NCI-H226 (cell line): ENCODE measurements around the gene CFAP53.
A peak's percentile ranks its signal among the peaks of the same experiment; 100 is the strongest.
"Not testable (repeated sequence)": the region's sequence is repeated elsewhere in the genome, so short reads cannot be mapped to it uniquely, and the experiment has no call there.

Source experiments
- DNase-seq: peaks from one replicate; pipeline ENCODE4 v3.0.0-alpha.2; 2015

The CFAP53 gene, protein sequence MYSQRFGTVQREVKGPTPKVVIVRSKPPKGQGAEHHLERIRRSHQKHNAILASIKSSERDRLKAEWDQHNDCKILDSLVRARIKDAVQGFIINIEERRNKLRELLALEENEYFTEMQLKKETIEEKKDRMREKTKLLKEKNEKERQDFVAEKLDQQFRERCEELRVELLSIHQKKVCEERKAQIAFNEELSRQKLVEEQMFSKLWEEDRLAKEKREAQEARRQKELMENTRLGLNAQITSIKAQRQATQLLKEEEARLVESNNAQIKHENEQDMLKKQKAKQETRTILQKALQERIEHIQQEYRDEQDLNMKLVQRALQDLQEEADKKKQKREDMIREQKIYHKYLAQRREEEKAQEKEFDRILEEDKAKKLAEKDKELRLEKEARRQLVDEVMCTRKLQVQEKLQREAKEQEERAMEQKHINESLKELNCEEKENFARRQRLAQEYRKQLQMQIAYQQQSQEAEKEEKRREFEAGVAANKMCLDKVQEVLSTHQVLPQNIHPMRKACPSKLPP

GRCh38 chr18:50266248-50266704 is at the start of gene CFAP53:
Gene CFAP53, minus strand, starts transcription at chr18:50266495. Its CDS starts 91 bp downstream, at chr18:50266404.
- peak; percentile 29 for DNase-seq

DNA sequence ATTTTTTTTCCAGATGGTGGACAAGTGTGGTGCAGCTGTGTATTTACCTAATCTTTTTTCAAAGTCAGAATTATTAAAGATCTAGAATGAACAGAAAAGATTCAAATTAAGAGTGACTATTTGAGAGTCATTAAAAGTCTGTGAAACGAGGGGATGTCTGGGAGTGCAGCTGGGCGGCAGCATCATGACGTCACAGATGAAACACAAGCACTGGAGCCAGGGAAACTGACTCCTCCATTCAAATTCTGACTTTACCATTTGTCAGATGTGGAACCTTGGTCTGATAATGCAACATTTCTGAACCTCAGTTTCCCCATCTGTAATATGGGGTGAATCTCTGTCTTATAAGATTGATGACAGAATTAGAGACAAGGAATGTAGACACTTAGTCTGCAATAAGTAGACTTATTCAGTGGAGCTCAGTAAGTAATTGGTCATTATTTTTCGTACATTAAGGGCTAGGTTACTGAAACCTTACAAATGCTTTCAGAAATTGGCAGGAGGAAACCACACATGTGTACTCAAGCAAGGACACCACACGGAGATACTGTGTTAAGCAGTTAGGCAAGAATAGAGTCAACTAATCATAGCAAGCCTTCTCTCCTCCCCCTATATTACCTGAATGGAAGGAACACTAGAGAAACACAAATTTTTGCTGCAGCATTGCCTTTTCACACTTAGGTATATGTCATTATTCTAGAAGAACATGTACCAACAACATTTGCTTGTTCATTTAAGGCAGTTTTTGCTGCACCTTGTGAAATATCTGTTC is 49.0 kb upstream of the CFAP53 start:
- DNase-seq = no peak

DNA sequence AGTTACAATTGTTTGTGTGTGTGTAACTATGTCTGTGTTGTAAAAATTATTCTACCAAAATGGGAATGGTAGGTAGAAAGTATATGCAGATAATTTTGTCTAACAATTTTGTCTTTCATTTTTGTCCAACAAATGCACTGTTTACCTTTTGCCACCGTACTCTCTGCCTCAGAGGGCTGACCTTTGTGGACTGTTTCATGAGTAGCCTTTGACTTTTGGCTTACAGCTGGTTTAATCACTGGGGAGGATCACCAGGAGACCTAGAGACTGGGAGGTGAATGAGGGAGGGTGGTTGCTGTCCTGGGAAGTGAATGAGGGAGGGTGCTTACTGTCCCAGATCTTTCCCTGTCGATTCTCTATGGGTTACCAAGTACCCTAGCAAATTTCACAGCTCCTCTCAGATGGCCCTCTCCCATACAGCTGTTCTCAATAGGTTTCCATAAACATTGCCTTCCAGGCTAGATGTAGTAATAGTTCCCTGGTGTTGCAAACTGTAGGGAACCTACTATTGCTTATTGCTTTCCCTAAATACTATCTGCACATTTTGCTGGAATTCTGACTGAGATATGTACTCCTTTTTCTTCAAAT is 47.7 kb upstream of the CFAP53 start:
- DNase-seq = no peak

GRCh38 chr18:50313031-50313607 is 46.8 kb upstream of the CFAP53 start:
- DNase-seq = no peak

- DNase-seq = no peak
Measured at GRCh38 chr18:50312296-50313030, 46.2 kb upstream of the CFAP53 start.

GRCh38 chr18:50311650-50312049 is 45.4 kb upstream of the CFAP53 start:
- no peak for DNase-seq

GRCh38 chr18:50310080-50310479 is 43.8 kb upstream of the CFAP53 start:
- DNase-seq = no peak

DNA sequence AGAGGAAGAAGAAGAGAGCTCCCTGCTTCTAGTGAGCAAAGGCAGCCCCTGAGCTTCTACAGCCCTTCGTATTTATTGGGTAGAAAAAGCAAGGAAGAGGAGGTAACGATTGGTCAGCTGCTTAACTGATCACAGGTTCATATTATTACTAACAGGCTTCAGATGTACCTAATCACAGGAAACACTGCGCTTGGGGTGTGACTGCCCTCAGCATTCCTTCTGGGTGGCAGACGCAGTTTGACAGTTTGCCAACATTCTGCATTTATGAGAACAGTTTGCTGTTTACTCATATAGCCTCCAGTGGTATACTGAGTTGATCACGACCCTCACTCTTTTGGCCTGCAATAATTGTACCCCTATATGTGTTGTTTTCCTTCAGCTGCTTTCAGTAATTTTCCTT is 42.6 kb upstream of the CFAP53 start:
- not testable (repeated sequence) for DNase-seq

GRCh38 chr18:50307738-50308470 is 41.6 kb upstream of the CFAP53 start:
- DNase-seq = peak; percentile 71

DNA sequence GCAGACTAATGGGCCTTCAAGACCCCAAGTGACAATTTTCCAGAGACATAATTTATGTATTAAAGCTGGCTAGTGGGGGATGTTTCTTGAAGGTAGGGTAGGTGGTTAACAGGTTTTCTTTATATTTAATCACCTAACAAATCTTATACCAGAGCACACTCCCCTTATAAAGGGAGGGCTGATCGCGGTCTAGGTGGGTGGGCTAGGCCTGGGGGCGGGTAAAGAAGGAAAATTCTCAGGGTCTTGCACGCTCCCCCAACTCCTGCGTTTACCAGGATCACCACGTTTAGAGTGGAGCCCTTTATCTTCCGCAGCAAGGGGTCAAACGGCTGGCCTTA is 41.1 kb upstream of the CFAP53 start:
- no peak for DNase-seq

- DNase-seq = peak; percentile 92
Measured at GRCh38 chr18:50306944-50307343, 40.6 kb upstream of the CFAP53 start.

DNA sequence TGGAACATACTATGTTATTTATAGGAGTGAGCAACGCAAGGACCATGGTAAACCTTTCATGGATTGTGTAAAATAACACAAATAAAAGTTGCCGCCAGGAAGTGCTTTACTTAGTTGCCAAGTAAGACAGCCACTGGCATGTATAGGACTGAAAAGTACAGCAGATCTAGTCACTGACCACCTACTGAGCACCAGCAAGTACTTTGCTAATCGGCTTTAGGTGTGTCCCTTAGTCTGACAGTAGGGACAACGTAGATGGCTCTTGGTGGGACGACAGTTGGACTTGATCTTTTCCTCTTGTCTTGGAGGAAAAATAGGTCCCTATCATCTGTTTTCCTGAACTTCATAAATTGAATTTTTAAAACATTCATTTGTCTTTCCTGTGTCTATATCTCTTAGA is 34.8 kb upstream of the CFAP53 start:
- DNase-seq = no peak

DNA sequence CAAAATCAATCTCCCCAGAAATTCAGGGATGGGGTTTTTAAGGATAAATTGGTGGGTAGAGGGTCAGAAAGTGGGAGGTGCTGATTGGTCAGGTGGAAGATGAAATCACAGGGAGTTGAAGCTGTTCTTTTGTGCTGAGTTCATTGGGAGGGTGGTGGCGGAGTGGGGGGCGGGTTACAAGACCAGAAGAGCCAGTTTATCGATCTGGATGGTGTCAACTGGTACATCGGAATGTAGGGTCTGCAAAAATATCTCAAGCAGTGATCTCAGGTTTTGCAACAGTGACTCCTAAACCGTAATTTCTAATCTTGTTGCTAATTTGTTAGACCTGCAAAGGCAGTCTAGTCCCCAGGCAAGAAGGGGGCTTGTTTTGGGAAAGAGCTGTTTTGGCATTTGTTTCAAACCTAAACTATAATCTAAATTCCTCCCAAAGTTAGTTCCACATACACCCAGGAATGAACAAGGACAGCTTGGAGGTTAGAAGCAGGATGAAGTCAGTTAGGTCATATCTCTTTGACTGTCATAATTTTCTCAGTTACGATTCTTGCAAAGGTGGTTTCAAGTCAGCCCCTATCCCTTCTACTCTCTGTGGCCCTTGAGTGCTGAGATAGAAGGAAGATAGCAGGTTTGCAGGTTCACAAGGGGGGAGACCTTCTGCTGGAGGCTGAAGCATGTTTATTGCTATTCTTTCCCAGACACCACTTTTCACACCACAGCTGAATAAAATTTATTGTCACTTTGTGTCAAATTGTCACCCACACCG is 33.5 kb upstream of the CFAP53 start:
- DNase-seq = no peak

DNA sequence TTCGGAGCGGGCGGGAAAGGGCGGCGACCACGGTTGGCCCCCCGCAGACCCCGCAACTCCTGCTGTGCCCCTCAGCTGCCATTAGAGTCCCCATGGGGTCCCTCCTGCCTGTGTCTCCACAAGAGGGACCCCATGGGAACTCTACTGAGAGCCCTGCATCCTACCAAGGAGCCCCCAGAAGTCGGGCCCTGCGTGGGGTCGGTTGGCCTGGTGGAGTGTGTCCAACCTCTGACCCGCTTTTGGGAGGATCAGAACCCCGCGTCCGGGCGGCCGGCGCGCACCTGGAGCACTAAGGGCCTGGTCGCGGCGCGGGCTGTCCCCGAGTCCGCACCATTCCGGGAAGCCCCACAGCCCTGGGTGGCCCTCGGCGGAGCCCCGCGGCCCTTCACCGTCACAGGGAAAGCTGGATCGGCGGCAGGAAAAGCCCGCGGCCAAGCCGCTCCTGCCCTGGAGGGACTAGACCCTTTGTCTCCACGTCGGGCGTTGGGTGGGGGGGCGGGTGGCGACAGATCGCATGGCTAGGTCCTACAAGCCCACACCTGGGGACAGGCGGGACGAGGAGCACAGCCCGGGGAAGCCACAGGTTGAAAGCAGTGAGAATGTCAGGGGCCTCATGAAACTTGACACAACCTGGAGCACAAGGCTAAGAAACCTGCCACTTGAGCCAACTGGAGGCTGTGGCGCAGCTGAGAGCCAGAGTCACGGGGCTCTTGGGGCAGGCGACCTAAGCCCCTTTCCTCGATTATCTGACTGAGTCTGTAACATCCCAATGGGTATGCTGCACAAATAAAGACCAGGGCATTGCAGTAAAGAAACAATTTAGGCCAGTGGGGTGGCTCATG is 32.4 kb upstream of the CFAP53 start:
- no peak for DNase-seq

DNA sequence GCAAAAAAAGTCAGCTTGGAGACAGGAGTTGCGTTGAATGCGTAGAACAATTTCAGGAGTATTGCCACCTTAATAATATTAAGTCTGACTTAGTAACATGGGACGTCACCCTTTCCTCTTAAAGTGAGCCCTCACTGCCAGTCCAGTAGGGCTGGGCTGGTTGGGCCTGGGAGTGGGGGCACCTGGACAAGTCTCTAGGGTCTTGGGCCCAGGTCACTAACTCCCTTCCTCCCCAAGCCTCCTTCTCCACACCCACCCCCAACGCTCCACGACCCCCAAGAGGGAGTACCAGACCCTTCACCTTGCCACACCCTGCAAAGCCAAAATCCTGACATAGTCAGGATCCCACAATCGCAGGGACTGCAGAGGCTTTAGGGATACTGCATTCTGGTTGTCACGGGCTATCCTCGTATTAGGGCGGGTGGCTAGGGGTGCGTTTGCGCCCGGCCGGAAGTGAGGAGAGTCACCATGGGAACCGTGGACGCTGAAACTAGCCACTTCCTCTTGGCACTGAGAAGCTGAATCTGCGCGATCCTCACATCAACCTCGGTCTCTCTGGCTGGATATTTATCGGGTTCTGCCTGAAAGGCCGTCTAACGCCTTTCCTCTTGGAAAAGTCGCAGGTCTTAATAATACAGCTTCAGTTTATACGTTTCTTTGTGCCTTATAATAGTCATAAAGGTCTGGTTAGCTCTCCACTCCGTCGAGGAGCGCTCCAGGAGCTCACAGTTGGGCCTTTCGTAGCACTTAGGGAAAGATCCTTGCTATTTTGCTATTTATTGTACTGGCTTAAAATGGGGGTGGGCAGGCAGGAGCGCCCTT is 31.5 kb upstream of the CFAP53 start:
- DNase-seq = peak; percentile 1

DNA sequence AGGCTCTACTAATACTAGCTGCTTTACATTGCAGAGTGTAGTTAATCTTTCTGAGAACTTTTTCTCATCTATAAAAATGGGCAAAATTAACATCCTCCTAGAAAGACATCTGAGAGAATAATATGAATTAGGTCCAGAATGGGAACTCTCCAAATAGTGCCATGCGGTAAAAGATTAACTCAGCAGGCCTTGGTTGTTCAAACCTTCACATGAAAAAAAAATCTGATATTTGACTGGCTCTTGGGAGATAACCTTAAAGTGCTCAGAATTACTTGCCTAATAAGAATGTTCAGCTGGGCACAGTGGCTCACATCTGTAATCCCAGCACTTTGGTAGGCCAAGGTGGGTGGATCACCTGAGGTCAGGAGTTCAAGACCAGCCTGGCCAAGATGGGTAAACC is 26.7 kb upstream of the CFAP53 start:
- no peak for DNase-seq

- no peak for DNase-seq
Measured at GRCh38 chr18:50289108-50289443, 22.8 kb upstream of the CFAP53 start.

GRCh38 chr18:50288348-50289107 is 22.2 kb upstream of the CFAP53 start:
- not testable (repeated sequence) for DNase-seq
